GM18505 (cell line): Measurements from ENCODE around the gene UTP14A.

ENCODE experiments used
- ATAC-seq: cut with Tn5 transposase; IDR thresholded peaks from one replicate; pipeline ENCODE4 v1.9.1; 2021; ENCODE audit not compliant: unreplicated experiment
- POLR2A ChIP-seq: IDR thresholded peaks from 4 replicates; pipeline ENCODE4 v1.6.1; 2011; ENCODE audit warnings: borderline replicate concordance; ENCODE audit not compliant: insufficient read depth, insufficient read length; ENCODE audit errors: extremely low read depth

Gene UTP14A

GRCh38 chrX:129957241-129958082 lies 51.5 kb downstream of the UTP14A start:
- peak; percentile 60 for ATAC-seq
- peak; percentile 76 for TF ChIP-seq POLR2A

- TF ChIP-seq POLR2A = no peak
- ATAC-seq = no peak
These were observed 52.1 kb downstream of the UTP14A start for GRCh38 chrX:129958083-129958465.

GRCh38 chrX:129958814-129959492 lies 53.0 kb downstream of the UTP14A start:
- TF ChIP-seq POLR2A = no peak
- no peak for ATAC-seq

- no peak for ATAC-seq
- TF ChIP-seq POLR2A = no peak
These were observed 53.5 kb downstream of the UTP14A start for GRCh38 chrX:129959493-129959832.

- TF ChIP-seq POLR2A = peak; percentile 60
- ATAC-seq = peak; percentile 81
These were observed 55.5 kb downstream of the UTP14A start for GRCh38 chrX:129961180-129962083.

GRCh38 chrX:129963729-129964128 lies 57.8 kb downstream of the UTP14A start:
- TF ChIP-seq POLR2A = no peak
- ATAC-seq = no peak

DNA sequence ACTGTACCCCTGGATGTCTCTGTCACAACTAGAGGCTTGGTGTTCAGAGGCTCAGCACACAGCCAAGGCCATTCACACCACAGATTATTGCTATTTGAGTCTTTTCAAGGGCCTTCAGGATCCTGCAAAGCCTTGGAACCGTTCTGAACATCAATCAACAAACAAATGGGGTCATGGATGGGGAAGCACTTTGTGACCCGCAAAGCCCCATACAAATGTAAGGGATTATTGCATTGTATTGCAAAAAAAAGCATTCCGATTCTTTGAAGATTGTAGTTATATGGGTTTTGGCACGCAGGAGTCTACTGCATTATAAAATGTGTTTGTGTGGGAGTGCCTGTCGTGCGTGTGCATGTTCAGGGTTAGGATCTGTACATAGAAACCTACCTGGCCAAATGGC lies 59.2 kb downstream of the UTP14A start:
- ATAC-seq = no peak
- no peak for TF ChIP-seq POLR2A

DNA sequence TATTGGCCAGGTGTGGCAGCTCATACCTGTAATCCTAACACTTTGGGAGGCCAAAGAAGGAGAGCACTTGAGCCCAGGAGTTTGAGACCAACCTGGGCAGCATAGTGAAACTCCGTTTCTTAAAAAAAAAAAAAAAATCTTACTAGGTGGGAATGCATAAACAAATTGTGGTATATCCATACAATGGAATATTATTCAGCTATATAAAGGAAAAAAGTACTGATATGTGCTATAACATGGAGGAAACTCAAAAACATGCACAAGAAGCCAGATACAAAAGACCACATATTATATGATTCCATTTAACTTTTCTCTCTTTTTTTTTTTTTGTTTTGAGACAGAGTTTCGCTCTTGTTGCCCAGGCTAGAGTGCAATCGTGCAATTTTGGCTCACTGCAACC lies 63.0 kb downstream of the UTP14A start:
- ATAC-seq = no peak
- TF ChIP-seq POLR2A = no peak

DNA sequence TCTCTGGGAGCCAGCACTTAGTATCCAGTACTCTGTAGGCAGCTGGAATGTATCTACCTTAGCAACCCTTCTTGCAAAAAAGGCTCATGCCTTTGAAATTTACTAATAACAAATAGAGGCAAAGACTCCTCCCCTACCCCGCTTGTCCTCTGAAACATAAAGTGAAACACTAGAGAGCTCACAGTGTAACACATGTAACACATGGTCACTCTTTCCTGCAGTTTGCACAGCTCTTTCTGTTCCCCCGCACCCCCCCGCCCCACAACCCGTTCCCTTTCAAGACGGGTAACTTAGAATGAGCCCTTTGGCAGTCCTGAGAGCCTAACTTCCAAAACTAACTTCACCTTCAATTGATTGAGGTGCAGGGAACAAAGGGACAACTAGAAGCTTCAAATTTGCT lies 70.5 kb downstream of the UTP14A start:
- ATAC-seq = no peak

More for the DNA sequence above, 70.5 kb downstream of the UTP14A start:
- no peak for TF ChIP-seq POLR2A
